Omental fat pad (tissue), 4 donors: Measurements from ENCODE around the gene FBXW11. TPM values are rescaled to one million over a fixed set of nuclear protein-coding genes. Genes with fewer than 3 reads are reported as not detected.

ENCODE experiments used
- ATAC-seq: fragments of 150-250 bp; one replicate; pipeline ENCODE4 v1.9.1; 2016; ENCODE audit warnings: mild to moderate bottlenecking, moderate library complexity; ENCODE audit not compliant: low FRiP score
- DNase-seq: peaks from one replicate; pipeline ENCODE4 v3.0.0-alpha.2; 2019; ENCODE audit warnings: low spot score
- CTCF ChIP-seq, 3 donors: fragments of 450-650 bp; IDR thresholded peaks; one replicate each; pipeline ENCODE4 v1.5.1; 2016 to 2017; ENCODE audit warnings: antibody characterized with exemption in 3 of 3, mild to moderate bottlenecking in 3 of 3, moderate library complexity in 2 of 3
- total RNA-seq, 4 donors: library from RNA; depleted of rRNA; stranded (reverse); fragments of >200 nt; gene quantifications; one replicate each; pipeline ENCODE4 v1.1.0, GENCODE V29; 2016

FBXW11 gene
- total RNA-seq, 4 donors from 2014 or later = 44.6 to 60.9 (median 55.7) TPM

GRCh38 chr5:171820561-171820960 is 185.9 kb downstream of the FBXW11 start:
- no peak for TF ChIP-seq CTCF (IDR thresholded peaks at IDR 0.05)
- DNase-seq = no peak
- no peak for ATAC-seq

- DNase-seq (no peak), ATAC-seq (no peak)
- no peak for TF ChIP-seq CTCF (IDR thresholded peaks at IDR 0.05)
Measured at GRCh38 chr5:171816666-171817065, 189.8 kb downstream of the FBXW11 start.

DNA sequence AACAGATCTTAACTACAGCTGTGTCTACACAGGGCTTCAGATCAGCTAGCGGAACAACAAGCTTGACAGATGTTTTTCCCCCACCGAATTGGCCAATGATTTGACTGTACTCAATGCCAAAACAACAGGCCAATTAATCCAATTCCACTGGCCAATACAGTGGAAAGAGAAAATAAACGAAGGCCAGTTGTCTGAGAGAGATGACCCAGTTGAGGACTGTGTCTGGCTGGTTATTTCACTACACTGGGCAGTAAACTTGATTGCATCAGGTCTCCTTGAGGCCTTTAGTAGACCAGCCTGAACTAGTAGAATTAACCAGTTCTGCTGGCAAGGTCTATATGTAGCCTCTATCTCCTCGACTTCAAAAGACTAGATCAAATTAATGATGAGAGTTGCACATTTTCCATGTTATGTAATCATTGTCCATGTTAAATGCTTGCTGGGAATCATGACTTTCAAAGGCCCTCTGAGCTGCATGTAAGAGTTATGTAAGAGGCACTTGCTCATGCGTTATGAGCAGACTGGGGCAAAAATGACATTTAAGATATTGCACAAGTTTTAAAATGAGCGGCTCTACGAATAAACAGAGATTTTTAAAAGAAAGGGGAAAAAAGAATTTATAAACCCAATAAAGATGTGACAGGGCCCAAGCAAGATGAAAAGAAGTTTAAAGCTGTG is 192.5 kb downstream of the FBXW11 start:
- no peak for TF ChIP-seq CTCF (IDR thresholded peaks at IDR 0.05)
- ATAC-seq (no peak), DNase-seq (no peak)

- DNase-seq (no peak), ATAC-seq (no peak)
- no peak for TF ChIP-seq CTCF (IDR thresholded peaks at IDR 0.05)
Measured at GRCh38 chr5:171813270-171813669, 193.2 kb downstream of the FBXW11 start.

Other genes starting within 250 kb of the FBXW11 start
- not detected for gene SMIM23, start 220.8 kb downstream of the FBXW11 start, total RNA-seq
- 100 to 1,000 TPM in 1 of 4 donors, 10 to 100 TPM in 3; 26.4 to 110 (median 52.4) TPM for gene STK10, start 181.6 kb upstream of the FBXW11 start, total RNA-seq
- gene EFCAB9, start 187.5 kb upstream of the FBXW11 start, total RNA-seq = not detected